ENCODE data around the gene DLX3. TPM values are rescaled to one million over a fixed set of nuclear protein-coding genes. Genes with fewer than 3 reads are reported as not detected.

DLX3 gene
- polyA plus RNA-seq, 1 donor from 2014 or later, result not detected

GRCh38 chr17:49966767-49967166 lies 28.3 kb downstream of the DLX3 start:
- peaks cover 74% of the 10 kb centered on the region for H3K27me3 Mint-ChIP-seq
- peaks cover 12 to 27% (median 22%) of the 10 kb centered on the region in 3 donors for H3K4me1 Mint-ChIP-seq
- H3K36me3 Mint-ChIP-seq, result no peaks in the 10 kb centered on the region
- peaks cover 0 to 1% (median 0%) of the 10 kb centered on the region in 3 donors for H3K9me3 Mint-ChIP-seq
- peak overlapping the region in 1 of 3 donors; percentile 4 for H3K27ac Mint-ChIP-seq
- H3K4me3 Mint-ChIP-seq, result peak overlapping the region in 2 of 4 donors; percentile 35 to 77

GRCh38 chr17:49965524-49965909 lies 29.5 kb downstream of the DLX3 start:
- Mint-ChIP-seq H3K4me3 (peak overlapping the region in 3 of 4 donors; percentile 30 to 77 (median 47)), H3K4me1 (peaks cover 12 to 22% (median 21%) of the 10 kb centered on the region in 3 donors), H3K36me3 (no peaks in the 10 kb centered on the region), H3K27ac (peak overlapping the region in 2 of 3 donors; percentile 55 to 66), H3K9me3 (peaks cover 0 to 1% (median 0%) of the 10 kb centered on the region in 3 donors), H3K27me3 (peaks cover 68% of the 10 kb centered on the region)

GRCh38 chr17:49964769-49965523 lies 30.1 kb downstream of the DLX3 start:
- peak overlapping the region; percentile 10 to 90 (median 73) for H3K4me3 Mint-ChIP-seq
- H3K27ac Mint-ChIP-seq, result peak overlapping the region; percentile 67 to 90 (median 78)
- H3K4me1 Mint-ChIP-seq, result peaks cover 12 to 22% (median 19%) of the 10 kb centered on the region in 3 donors
- peaks cover 63% of the 10 kb centered on the region for H3K27me3 Mint-ChIP-seq
- H3K9me3 Mint-ChIP-seq, result peaks cover 0 to 1% (median 0%) of the 10 kb centered on the region in 3 donors
- no peaks in the 10 kb centered on the region for H3K36me3 Mint-ChIP-seq

- Mint-ChIP-seq H3K9me3 (peaks cover 0 to 1% (median 0%) of the 10 kb centered on the region in 3 donors), H3K4me3 (peak overlapping the region in 2 of 4 donors; percentile 38 to 90), H3K36me3 (no peaks in the 10 kb centered on the region), H3K27me3 (peaks cover 63% of the 10 kb centered on the region), H3K4me1 (peaks cover 12 to 22% (median 17%) of the 10 kb centered on the region in 3 donors), H3K27ac (peak overlapping the region; percentile 52 to 90 (median 63))
Measured at GRCh38 chr17:49964303-49964768, 30.7 kb downstream of the DLX3 start.

GRCh38 chr17:49963626-49964302 lies 31.3 kb downstream of the DLX3 start:
- Mint-ChIP-seq H3K27ac (peak overlapping the region; percentile 52 to 90 (median 73)), H3K9me3 (peaks cover 0 to 1% (median 0%) of the 10 kb centered on the region in 3 donors), H3K4me3 (peak overlapping the region in 3 of 4 donors; percentile 38 to 90 (median 56)), H3K27me3 (peaks cover 62% of the 10 kb centered on the region), H3K36me3 (no peaks in the 10 kb centered on the region), H3K4me1 (peaks cover 12 to 22% (median 17%) of the 10 kb centered on the region in 3 donors)

GRCh38 chr17:49963309-49963625 lies 31.8 kb downstream of the DLX3 start:
- peak overlapping the region; percentile 52 to 90 (median 73) for H3K27ac Mint-ChIP-seq
- H3K4me3 Mint-ChIP-seq, result peak overlapping the region in 1 of 4 donors; percentile 56
- peaks cover 0 to 1% (median 0%) of the 10 kb centered on the region in 3 donors for H3K9me3 Mint-ChIP-seq
- H3K4me1 Mint-ChIP-seq, result peaks cover 12 to 22% (median 17%) of the 10 kb centered on the region in 3 donors
- H3K27me3 Mint-ChIP-seq, result peaks cover 62% of the 10 kb centered on the region
- H3K36me3 Mint-ChIP-seq, result no peaks in the 10 kb centered on the region

- H3K9me3 Mint-ChIP-seq, result peaks cover 0 to 1% (median 0%) of the 10 kb centered on the region in 3 donors
- peak overlapping the region; percentile 52 to 90 (median 71) for H3K27ac Mint-ChIP-seq
- H3K4me3 Mint-ChIP-seq, result peak overlapping the region in 1 of 4 donors; percentile 17
Measured at GRCh38 chr17:49962599-49963308, 32.3 kb downstream of the DLX3 start.

GRCh38 chr17:49959183-49959935 lies 35.7 kb downstream of the DLX3 start:
- no peaks in the 10 kb centered on the region for H3K9me3 Mint-ChIP-seq
- peaks cover 36% of the 10 kb centered on the region for H3K27me3 Mint-ChIP-seq
- H3K36me3 Mint-ChIP-seq, result no peaks in the 10 kb centered on the region
- no peak overlapping the region for H3K27ac Mint-ChIP-seq
- H3K4me3 Mint-ChIP-seq, result no peak overlapping the region
- H3K4me1 Mint-ChIP-seq, result peaks cover 5 to 9% (median 5%) of the 10 kb centered on the region in 3 donors

More at GRCh38 chr17:49962599-49963308, 32.3 kb downstream of the DLX3 start:
- no peaks in the 10 kb centered on the region for H3K36me3 Mint-ChIP-seq
- peaks cover 12 to 19% (median 14%) of the 10 kb centered on the region in 3 donors for H3K4me1 Mint-ChIP-seq
- H3K27me3 Mint-ChIP-seq, result peaks cover 61% of the 10 kb centered on the region

GRCh38 chr17:49958723-49959122 lies 36.3 kb downstream of the DLX3 start:
- H3K36me3 Mint-ChIP-seq, result no peaks in the 10 kb centered on the region
- H3K4me1 Mint-ChIP-seq, result peaks cover 2 to 6% (median 2%) of the 10 kb centered on the region in 3 donors
- no peak overlapping the region for H3K4me3 Mint-ChIP-seq
- H3K9me3 Mint-ChIP-seq, result no peaks in the 10 kb centered on the region
- H3K27ac Mint-ChIP-seq, result no peak overlapping the region
- peaks cover 32% of the 10 kb centered on the region for H3K27me3 Mint-ChIP-seq

GRCh38 chr17:49957350-49957749 lies 37.7 kb downstream of the DLX3 start:
- H3K9me3 Mint-ChIP-seq, result no peaks in the 10 kb centered on the region
- no peak overlapping the region for H3K27ac Mint-ChIP-seq
- H3K36me3 Mint-ChIP-seq, result no peaks in the 10 kb centered on the region
- H3K4me1 Mint-ChIP-seq, result no peaks in the 10 kb centered on the region
- H3K4me3 Mint-ChIP-seq, result no peak overlapping the region
- peaks cover 26% of the 10 kb centered on the region for H3K27me3 Mint-ChIP-seq

GRCh38 chr17:49956780-49957179 lies 38.2 kb downstream of the DLX3 start:
- Mint-ChIP-seq H3K27ac (no peak overlapping the region), H3K4me3 (no peak overlapping the region), H3K4me1 (no peaks in the 10 kb centered on the region), H3K9me3 (no peaks in the 10 kb centered on the region), H3K27me3 (peaks cover 29% of the 10 kb centered on the region), H3K36me3 (no peaks in the 10 kb centered on the region)

GRCh38 chr17:49955157-49955556 lies 39.9 kb downstream of the DLX3 start:
- Mint-ChIP-seq H3K9me3 (no peaks in the 10 kb centered on the region), H3K27me3 (peaks cover 30% of the 10 kb centered on the region), H3K4me3 (no peak overlapping the region), H3K27ac (no peak overlapping the region), H3K4me1 (no peaks in the 10 kb centered on the region), H3K36me3 (no peaks in the 10 kb centered on the region)

GRCh38 chr17:49952912-49953497 lies 42.0 kb downstream of the DLX3 start:
- H3K27me3 Mint-ChIP-seq, result peaks cover 37% of the 10 kb centered on the region
- H3K4me1 Mint-ChIP-seq, result no peaks in the 10 kb centered on the region
- no peaks in the 10 kb centered on the region for H3K9me3 Mint-ChIP-seq
- H3K36me3 Mint-ChIP-seq, result peaks cover 3% of the 10 kb centered on the region
- H3K4me3 Mint-ChIP-seq, result no peak overlapping the region
- no peak overlapping the region for H3K27ac Mint-ChIP-seq

Data from IgD-negative memory B cell (primary cell).